Non-pigmented ciliary epithelial cell (primary cell): ENCODE results near the gene GFRA1.

Source experiments
- DNase-seq: peaks from one replicate; pipeline ENCODE4 v3.0.0-alpha.2; 2010; ENCODE audit warnings: low read depth

Gene GFRA1

DNA sequence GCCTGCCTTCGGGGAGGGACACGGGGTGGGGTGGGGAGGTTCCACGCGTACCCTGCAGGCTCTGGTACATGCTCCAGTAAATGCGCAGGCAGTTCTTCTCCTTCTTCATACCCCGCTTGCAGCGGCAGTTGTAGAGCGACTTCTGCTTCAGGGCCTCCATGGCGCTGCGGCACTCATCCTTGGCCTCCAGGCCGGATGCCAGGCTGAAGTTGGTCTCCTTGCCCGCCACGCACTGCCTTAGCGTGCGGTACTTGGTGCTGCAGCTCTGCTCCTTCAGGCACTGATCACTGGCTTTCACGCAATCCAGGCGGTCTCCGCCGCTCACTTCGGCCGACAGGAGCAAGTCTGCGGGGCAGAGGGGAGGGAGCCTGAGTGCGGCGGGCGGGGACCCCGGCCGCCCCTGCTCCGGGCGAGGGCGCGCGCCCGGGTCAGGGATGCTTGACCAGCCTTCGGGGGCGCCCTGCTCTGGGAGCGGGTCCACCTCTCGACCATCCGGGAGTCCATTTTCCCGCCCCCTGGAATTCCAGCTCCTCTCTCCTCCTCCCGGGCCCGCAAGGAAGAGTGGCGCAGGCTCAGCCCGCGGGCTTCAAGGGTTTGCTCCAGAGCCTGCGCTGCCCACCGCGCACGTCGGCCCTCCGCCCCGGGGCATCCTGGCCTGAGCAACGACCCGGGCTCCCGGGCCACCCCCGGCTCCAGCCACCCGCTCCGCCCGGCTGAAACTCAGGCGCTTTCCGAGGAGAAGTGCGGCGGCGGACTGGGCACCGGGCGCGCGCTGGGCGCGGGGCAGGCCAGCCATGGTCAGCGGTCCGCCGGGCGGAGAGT is 2.0 kb downstream of the GFRA1 start:
- DNase-seq = no peak

DNA sequence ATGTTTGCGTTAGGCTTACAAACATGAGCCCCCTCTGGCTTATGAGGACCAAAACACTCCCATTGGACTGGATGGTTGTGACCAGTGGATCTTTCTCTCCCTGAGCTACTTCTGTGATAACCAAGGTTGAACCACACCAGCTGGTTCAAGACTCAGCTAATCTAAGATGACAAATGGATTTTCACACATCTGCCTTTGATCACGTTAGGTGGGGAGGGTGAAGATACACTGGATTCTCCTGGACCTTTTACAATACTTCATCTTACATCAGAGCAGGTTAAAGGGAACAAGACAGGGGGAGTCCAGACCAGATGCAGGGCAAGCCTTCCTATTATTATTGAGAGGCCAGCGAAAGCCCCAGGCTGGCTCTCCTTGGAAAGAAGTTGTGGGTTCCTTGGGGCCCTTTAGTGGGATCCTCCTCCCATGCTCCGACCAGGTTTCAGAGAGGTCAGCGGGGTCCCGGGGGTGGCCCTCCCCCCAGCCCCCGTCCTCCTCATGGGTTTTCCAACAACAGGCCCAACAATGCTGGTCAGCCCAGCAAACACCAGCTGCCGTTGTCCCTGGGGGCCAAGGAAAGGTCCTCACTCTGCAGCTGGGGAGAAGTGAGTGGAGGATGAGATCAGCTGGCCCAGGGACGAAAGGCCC is 2.8 kb downstream of the GFRA1 start:
- no peak for DNase-seq

DNA sequence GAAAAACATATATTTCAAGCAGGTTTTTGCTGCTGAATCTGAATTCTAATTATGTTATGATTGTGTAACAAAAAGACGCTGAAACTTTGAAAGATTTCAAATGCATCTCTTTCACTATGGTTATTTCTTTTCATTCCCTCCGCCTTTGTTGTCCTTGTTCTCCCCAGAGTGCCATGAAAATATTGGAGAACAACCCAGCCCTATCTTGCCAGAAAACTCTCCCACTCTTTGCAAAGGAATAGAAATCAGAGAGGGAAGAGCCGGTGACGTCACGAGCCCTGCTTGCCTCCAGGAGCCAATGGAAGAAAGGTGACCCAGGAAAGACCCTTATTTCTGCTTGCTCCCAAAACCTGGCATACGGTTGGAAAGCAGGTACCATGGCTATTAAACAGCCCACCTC is 3.4 kb downstream of the GFRA1 start:
- no peak for DNase-seq

DNA sequence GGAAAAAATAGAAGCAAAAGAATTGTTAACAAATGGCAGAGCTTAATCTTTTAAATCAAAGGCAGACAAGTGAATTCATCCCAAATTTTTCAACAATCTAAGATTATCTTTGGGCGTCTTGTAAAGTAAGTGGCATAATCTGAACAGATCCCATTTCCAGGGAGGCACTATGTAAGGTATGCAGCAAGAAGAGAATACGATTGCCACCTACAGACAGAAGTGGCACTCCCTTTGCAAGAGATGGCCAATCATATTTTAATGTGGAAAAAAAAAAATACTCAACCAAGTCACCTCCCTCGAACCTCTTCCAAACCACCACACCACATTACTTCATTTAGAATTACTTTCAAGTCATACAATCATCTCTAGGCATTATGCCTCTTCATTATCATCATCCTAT is 4.0 kb downstream of the GFRA1 start:
- DNase-seq = no peak

DNA sequence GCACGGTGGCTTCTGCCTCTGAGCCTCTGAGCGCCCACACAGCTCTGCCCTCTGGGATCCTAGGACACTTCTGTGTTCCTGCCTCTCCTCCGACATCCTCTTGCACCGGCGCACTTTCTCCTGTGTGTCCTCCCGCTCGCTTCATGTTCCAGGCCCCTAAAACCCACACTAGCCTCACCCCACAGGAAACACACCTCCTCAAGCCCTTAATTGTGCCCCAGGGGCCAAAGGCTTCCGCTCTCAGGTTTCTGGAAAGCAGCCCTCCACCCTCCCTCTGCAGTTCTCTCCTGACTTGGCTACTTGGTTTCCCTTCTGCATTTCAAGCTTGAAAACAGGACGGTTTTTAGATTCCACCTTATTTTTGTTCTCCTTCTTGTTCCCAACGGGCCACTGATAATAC is 7.3 kb downstream of the GFRA1 start:
- no peak for DNase-seq

DNA sequence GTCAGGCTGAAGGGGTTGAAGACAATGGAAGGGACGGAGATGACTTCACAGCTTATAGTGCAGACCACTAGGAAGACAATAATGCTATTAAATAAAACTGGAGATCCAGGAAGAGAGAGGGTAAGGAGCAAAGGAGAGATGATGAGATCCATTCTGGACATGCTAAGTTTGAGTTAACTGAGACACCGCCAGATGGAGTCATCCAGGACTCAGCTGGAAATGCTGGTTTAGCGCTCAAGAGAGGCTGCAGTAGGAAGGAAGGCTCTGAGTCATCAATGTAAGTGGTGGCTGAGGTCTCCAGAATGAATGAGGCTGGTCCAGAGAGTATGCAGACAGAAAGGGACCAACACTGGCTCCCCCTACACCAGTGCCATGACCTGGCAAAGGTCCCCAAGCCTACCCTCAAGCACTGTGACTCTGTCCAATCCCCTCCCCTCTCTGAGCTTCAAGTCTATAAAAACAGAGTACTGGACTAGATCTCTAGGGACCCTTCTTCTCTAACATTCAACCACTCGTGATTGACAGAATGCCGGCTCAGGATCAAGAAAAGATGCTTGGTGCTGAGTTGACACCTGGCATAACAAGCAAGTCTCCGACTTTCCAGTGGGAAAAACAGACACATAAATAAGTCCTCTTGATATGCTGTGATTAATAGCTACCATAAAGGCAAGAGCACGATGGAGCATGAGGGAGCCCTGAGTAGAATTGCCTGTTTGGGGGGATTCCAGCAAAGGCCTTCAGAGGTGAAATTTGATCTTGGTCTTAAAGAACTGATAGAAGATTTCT is 8.9 kb downstream of the GFRA1 start:
- DNase-seq = no peak

DNA sequence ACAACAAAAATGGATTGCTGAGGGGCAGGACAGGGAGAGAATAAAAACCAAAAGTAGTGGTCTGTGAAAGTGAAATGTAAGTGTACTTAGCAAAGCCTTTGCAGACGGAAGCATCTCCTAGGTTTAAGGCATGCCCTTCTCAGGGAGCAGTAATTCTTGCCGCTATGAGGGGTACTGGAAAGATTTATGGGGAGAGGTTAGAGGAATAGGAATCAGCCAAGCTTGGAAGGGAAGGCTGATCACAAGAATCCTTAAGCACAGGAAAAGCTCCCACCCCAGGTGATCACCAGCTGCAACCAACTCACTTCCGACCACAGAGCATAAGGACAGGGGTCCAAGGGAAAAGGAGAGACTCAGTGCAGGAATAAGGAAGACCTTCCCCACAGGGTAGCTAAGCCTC is 10.3 kb downstream of the GFRA1 start:
- no peak for DNase-seq

DNA sequence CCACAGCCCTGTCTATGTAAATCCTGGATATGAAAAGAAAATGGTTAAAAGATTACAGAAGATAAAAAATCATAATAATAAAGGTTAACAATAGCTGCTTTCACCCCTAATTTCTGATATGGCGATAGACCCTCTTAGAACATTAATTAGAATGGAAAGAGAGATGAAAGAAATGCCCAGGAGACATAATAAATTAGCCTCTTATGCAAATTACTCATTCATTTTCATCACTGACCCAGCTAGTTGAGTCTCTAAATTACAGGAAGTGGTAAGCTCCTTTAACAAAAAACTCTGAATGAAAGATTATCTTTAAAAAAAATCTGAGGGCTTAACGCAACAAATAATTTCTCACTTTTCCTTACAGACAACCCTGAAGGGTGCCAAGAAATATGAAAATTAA is 12.4 kb downstream of the GFRA1 start:
- no peak for DNase-seq

DNA sequence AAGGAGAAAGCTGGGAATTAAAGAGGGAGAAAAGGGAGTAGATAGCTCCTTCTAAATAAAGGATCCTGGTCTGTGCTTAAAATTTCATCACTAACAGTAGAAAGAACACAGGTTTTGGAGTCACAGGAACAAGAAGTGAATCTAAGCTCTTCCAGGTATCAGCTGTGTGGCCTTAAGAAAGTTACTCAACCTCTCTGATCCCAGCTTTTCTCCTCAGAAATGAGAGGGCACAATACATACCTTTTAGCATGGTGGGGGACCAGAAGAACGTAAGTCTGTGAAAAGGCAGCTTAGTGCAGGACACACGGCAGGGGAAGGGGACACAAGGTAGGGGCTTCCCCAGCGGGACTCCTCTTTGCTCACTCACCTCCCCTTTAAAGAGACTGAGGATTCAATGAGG is 13.4 kb downstream of the GFRA1 start:
- no peak for DNase-seq

DNA sequence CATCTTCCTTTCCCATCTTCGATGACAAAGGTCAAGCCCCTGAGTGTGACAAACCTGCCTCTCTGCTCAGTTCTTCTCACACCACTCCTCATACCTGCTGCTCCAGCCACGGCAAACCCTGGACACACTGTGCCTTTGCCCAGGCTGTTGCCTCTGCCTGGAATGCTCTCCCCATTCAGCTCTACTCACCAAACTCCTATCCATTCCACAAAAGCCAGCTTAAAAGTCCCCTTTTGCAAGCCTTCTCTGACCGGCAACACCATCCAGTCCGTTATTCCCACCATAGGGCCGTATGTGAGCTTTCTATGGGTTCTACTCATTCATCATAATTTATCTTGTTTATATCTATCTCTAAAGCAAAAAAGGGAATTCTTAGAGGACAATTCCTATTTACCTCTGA is 15.2 kb downstream of the GFRA1 start:
- no peak for DNase-seq

DNA sequence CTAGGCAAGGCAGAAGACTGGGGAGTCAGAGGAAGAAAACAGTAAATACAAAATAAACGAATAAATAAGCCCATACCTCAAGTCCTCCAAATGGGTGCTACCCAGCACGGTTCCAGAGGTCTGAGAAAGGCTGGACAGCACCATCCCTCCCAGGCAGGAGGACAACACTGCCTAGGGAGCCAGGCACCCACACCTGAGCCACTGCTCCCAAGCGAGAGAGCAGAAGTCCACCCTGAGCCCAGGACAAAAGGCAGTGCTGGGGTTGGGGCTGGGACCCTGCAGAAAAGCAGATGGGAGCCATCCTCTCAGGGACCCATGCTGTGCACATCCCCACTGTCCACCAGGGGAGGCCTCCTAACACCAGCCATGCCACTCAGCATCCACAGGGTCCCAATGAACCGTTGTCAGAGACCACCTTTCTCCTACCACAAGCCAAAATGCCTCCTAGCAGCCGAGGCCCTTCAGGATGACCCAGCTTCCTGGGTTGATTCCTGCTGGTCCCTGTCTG is 16.2 kb downstream of the GFRA1 start:
- no peak for DNase-seq

DNA sequence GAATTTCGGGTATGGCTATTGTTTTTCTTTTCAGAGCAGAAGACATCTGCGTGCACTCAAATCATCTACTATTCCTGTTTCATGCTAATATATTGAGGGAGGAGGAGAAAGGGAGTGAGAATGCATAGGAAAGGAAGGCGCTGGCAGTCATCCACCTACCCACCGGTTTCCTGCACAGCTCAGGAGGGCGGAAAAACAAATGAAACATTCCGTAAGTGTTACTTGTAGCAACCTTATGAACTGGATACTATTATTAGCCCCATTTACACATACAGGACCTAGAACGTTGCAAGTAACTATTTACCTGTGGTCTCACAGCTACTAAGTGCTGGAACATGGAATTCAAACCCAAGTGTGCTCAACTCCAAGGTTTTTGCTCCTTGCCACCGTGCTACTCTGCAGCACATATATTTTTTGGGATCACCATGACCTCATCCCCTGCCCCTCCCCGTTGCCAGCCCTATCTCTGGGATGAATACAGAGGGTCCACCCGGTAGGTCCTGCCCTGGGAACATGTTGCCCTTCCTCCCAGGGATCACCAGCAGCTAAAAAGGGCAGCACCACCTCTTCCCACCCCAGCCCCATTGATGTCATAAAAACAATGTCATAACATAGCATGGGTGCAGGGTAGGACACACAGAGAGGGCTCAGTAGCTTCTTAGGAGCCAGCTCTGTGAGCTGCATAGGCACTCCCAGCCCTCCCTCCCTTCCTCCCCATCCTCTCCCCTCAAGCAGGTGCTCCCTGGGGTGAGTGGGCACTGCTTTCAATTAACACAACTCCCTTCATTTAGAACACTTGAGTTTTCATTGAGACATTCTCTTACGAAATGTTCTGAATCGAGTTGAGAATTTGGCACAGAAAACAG is 16.9 kb downstream of the GFRA1 start:
- DNase-seq = no peak

DNA sequence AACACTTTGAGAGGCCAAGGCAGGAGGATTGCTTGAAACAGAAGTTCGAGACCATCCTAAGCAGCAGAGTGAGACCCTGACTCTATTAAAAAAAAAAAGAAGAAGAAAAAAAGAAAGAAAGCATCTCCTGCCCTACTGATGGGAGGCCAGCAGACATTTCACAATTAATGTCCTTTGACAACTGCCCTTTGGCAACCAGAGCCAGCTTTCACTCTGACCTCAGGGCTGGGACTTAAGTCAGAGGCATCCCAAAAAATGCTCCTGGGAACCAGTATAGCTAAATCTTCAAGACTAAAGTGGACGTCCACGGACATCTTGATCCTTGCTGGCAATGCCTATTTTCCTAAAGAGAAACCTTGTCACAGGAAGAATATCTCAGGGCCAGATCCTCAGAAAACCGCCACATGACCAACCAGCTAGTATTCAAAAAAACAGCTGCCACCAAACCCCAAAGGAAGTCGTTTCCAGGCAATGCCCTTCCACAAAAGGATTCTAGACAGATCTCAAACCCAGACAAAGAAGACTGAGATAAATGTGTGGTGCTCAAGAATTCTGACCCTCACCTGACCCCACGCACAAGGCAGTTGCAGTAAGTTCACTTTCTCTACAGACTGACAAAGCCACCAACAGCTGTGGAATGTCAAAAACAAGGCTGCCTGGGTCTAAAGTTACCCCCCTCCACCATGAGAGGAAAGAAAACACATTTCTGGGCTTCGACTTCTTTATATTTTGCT is 18.4 kb downstream of the GFRA1 start:
- no peak for DNase-seq

DNA sequence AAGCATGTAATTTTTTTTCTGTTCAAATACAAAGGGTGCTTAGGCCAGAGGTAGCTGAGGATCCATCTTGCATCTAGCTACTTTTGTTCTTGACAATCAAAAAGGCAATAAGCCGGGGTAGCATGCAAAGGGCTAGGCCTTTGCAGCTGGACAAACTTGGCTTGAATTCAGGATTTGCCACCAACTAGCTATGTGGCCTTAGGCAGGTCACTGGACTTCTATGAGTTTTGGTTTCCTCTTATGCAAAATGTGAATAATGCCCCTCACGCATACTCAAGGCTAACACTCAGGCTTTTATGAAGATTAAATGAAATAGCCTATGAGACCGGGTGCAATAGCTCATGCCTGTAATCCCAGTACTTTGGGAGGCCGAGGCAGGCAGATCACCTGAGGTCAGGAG is 19.3 kb downstream of the GFRA1 start:
- DNase-seq = no peak

DNA sequence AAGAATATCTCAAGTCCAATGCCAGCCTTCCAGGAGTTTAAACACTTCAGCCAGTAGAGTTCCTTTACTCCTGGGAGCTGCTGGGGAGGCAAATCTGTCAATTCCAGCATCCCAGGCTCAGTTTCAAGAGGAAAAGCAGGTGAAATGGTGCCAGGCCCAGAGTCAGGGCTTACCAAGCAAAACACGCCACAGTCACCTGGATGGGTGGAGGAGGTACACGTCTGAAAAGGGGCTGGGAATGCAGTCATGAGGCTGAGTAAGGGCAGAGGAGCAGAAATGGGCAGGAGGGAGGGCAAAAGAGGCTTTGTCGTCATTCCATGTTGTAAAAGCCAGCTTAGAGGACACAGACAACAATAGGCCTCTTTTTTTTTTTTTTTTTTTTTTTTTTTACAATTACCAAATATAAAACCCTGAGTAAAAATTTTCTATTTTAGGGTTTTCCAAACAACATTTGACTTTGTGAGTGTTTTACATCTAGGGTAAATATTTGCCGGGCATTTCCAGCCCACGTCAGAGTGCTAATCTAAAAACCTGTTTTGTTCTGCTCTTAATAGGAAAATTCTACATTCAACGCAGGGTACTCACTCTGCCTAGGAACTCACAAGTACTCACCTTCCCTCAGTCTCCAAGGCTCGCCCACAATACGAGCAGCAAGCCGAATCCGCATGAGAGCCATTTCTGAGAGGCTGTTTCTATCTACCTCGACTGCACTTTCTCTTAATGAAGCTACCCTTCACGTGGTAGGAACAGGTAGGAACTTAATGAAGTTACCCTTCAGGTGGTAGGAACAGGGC is 21.2 kb downstream of the GFRA1 start:
- no peak for DNase-seq

DNA sequence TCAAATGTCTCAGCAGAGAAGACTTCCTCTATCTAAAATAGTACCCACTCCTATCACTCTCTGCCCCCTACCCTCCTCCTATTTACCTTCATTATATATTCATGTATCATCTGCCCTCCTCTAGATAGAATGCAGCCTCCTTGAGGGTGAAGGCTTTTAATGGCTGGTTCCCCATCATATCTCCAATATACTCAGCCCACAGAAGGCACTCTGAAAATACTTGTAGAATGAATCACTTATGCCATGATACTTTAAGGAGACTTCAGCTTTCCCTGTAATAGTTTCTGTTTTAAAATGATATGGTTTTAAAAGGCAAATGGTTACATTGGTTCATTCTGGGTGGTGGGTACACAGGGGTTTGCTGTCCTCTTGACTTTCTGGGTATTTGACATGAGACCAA is 25.3 kb downstream of the GFRA1 start:
- DNase-seq = no peak

DNA sequence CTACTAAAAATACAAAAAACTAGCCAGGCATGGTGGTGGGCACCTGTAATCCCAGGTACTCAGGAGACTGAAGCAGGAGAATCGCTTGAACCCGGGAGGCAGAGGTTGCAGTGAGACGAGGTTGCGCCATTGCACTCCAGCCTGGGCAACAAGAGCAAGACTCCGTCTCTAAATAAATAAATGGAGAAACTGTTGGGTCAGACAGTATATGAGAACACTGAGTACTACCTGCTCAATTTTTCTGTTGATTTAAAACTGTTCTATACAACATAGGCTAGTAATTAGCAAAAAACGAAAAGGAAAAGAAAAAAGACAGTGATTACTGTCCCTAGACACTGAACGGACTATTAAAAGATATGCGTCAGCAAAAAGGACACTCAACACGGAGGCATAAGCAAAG is 26.7 kb downstream of the GFRA1 start:
- no peak for DNase-seq

DNA sequence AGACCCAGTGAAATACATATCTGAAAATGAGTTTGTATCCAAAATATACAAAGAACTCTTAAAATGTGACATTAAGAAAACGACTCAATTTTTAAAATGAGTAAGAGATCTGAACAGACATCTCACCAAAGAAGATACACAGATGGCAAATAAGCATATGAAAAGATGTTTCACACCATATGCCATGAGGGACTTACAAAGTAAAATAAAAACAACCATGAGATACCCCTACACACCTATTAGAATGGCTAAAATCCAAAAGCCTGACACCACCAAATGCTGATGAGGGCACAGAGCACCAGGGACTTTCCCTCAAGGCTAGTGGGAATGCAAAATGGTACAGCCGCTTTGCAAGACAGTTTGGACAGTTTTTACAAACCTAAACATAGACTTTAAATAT is 27.9 kb downstream of the GFRA1 start:
- no peak for DNase-seq

DNA sequence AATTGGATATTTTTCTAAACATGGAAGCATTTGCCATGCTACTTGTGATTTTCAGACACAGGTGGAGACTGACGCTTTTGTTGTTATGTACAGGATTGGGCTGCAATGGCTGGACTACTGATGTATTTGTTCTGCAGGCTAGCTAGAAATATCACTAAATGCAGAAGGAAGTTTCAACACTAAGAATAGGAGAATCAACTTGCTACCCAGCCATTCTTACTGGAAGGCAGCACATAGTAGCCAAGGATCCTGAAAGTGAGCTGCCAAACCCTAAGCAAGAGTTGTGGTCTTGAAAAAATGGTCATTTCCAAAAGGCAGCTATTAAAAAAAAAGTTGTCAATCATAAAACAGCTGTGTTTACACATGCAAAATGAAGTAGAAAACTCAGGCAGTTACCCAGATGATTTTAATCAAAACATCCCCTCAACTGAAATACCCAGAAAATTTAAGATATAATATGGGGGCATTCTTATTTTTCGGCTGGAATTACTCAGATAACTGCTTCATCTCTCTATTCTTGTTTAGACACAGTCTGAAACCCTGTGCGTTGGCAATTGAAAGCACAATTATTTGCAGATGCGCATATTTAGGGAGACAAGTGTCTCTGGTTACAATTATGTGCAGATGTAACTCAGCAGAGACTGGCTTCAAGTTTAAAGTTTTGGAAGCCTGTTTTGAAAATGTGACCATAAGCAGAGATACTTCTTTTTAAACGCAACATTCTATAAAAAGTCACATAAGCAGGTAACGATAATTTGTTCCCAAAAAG is 31.2 kb downstream of the GFRA1 start:
- DNase-seq = no peak

DNA sequence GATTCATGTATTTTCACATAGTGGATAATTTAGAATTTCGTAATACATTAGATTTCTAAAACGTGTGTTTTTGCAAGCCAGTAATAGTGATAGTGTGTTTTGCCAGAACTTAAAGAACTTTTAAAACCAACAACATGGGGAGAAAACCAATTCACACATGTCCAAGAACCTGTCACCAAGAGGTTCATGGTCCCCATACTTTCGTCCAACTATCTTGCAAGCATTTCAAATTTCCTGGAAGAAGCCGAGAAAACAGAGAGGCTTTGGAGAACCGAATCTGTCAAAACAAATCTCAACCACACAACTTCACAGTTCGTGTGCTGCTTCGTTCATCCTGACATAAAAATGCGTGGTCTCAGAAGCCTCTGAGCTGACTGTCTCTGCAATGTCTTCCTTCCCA is 31.9 kb downstream of the GFRA1 start:
- no peak for DNase-seq
